Erythroblast (primary cell): ENCODE data around the gene SLC27A2.
A peak's percentile ranks its signal among the peaks of the same experiment; 100 is the strongest.
"Not testable (repeated sequence)": the region's sequence is repeated elsewhere in the genome, so short reads cannot be mapped to it uniquely, and the experiment has no call there.

Experiments
- DNase-seq, 2 experiments: peaks; one replicate each; lab custom pipeline; 2025; lab: John Stamatoyannopoulos, UW
- GATA1 ChIP-seq: IDR thresholded peaks from 2 replicates; pipeline ENCODE4 v1.6.1; 2011; ENCODE audit warnings: low read depth, mild to moderate bottlenecking, control low read depth, low read length, moderate library complexity
- POLR2A ChIP-seq: IDR thresholded peaks from 2 replicates; pipeline ENCODE4 v1.6.1; 2011; ENCODE audit warnings: mild to moderate bottlenecking, low read length

SLC27A2 gene

DNA sequence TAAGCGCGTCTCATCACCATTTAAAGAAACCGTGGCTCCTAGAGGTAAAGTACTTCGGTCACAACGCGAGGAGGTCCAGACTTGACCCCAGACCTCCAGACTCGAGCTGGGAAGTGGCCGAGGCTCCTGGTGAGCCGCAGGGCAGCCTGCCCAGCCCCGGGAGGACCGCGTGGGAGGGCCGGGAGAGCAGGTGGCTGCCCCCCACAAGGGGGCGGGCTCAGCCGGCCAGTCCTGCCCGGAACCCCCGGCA, at the start of gene SLC27A2:
Gene SLC27A2, plus strand, starts transcription at position 228 of the 250 bp plus-strand sequence. CDS start 232 bp downstream, outside the sequence.
- TF ChIP-seq POLR2A: no peak
- TF ChIP-seq GATA1: no peak

DNA sequence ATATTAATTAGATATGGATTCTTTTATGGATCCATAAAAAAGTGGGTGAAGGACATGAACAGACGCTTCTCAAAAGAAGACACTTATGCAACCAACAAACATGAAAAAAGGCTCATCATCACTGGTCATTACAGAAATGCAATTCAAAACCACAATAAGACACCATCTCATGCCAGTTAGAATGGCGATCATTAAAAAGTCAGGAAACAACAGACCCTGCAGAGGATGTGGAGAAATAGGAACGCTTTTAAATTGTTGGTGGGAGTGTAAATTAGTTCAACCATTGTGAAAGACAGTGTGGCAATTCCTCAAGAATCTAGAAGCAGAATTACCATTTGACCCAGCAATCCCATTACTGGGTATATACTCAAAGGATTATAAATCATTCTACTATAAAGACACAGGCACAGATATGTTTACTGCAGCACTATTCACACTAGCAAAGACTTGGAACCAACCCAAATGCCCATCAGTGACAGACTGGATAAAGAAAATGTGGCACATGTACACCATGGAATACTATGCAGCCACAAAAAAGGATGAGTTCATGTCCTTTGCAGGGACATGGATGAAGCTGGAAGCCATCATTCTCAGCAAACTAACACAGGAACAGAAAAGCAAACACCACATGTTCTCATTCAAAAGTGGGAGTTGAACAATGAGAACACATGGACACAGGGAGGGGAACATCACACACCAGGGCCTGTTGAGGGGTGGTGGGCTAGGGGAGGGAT, 49.6 kb upstream of the SLC27A2 start:
- not testable (repeated sequence) for DNase-seq

More for the DNA sequence above, at the start of gene SLC27A2:
- DNase-seq: no peak

DNA sequence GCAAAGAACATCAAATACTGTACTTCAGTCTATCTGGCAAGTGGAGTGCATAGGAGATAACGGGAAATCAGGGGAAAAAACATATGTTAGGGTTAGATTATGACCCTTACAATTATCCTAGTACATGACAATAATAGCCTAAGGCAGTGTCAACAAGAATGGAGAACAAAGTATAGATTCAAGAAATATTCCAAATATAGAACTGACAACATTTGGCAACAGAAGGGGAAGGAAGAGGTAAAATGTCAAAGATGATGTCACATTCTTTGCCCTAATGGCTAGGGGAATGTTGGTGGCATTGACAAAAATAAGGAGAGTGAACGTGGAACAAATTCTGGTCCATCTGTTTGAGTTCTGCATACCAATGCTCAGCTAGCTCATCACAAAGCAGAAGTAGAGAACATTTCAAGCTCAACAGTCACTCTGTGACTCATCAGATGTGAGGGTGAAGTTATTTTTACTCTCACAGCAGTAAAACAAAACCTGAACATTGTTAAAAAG, 47.4 kb upstream of the SLC27A2 start:
- peak; percentile 11 to 49 for DNase-seq

DNA sequence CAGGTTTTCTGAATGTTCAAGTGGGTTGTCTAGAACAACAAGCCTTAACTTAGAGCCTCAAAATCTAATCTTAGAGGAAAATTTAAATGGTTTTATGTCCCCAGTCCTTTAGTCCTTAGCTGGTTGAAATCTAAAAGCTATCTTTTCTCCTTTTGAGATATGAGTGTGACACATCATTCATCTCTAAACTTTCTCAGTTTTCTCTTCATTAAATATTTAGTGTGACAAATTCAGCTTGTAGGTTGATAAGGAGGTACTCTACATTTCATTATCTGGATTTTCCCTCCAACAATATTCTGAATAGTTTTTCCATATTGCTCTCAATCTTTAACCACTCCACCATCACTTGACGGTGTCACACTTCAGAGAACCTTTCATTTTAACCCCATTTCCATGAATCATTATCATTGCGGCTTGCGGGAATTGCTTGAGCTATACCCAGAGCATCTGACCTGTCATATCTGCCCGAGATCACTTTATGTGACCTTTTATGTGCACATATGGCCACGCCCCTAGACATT, 46.9 kb upstream of the SLC27A2 start:
- DNase-seq: no peak
- TF ChIP-seq GATA1 (no peak), POLR2A (no peak)

More for the DNA sequence above, 47.4 kb upstream of the SLC27A2 start:
- TF ChIP-seq POLR2A (no peak), GATA1 (no peak)

DNA sequence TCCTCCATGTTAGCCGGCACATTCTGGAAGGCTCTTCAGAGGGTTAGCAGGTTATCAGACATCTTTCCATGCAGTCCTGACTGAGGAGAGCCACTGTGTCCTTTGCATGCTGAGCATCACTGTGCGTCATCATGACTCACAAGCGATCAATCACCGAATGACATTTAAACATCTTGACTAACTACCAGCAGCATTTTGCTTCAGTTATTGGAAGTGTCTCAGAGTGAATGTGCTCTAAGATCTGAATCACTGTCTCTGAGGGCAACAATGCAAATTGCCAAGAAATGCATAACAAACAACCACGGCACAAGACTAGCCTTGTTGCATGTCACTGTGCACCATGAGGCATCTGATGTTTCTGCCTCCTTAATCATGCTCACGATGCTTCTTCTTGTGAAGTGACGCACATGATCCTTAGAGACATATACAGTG, 44.6 kb upstream of the SLC27A2 start:
- DNase-seq: no peak
- TF ChIP-seq GATA1 (no peak), POLR2A (no peak)

DNA sequence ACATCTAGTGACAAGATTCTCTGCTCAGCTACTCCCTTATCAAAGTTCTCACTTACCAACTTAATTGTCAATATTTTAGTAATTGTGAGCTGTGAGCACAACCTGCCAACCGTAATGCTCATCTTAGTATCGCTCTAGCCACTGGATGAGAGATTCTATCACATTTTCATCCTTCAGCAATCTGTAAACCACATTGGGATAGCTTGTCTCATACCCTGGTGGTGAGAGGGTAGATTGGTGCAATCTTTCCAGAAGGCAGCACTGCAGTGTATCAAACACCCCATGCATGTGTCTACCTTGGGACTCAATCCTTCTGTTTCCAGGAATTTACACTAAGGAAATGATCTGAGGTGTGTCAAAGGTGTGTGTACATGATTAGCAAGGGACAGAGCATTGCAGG, 44.1 kb upstream of the SLC27A2 start:
- no peak for TF ChIP-seq POLR2A
- TF ChIP-seq GATA1: no peak
- DNase-seq: no peak

DNA sequence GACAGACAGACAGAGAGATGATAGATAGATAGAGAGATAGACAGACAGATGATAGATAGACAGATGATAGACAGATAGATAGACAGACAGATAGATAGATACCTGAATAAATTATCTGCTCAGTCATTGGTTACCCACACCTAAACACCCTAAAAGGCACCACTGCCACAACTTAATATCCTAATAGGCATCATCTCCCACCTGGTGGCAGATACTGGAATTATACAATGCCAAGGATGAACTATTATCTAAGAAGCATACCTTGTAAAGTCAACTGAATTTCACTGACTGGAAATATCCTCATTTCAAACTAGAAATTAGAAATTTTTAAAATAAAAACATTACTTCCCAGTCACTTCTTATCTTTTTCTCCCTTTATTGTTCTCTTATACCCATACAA, 43.6 kb upstream of the SLC27A2 start:
- no peak for DNase-seq
- TF ChIP-seq GATA1 (no peak), POLR2A (no peak)

DNA sequence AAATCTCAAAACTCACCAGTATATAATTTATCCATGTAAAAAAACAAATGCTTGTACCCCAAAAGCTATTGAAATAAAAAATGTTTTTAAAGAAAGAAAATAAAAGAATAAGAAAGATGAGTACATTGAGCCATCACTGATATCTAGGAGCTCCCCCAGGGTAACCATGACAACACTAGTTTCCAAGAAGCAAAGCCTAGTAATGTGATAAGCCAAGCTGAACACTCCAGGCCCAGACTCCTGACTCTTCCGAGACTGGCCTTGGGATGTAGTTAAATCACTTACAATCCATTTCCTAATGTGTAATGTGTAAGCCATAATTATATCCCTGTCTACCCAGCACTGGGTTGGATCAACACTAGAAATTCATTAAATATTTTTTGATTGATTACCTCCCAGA, 41.9 kb upstream of the SLC27A2 start:
- TF ChIP-seq POLR2A (no peak), GATA1 (no peak)
- no peak for DNase-seq

DNA sequence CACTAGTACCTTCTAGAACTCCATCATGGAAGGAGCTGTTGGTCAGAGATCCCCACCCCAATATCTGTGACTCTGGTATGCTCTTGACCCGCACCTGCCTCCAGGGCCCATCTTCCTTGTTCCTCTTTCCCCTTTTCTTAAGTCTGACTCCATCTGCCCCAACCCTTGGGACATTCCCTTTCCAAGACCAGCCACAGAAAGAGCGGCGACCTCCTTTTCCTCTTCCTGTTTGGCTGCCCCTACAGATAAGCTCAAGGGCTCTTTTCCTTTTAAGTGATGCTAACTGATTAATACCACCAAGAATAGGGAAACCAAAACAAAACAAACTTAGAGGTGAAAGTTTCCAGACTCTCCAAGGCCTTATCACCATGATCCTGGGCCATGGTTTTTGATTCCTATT, 41.0 kb upstream of the SLC27A2 start:
- no peak for TF ChIP-seq GATA1
- TF ChIP-seq POLR2A: no peak
- DNase-seq: no peak

DNA sequence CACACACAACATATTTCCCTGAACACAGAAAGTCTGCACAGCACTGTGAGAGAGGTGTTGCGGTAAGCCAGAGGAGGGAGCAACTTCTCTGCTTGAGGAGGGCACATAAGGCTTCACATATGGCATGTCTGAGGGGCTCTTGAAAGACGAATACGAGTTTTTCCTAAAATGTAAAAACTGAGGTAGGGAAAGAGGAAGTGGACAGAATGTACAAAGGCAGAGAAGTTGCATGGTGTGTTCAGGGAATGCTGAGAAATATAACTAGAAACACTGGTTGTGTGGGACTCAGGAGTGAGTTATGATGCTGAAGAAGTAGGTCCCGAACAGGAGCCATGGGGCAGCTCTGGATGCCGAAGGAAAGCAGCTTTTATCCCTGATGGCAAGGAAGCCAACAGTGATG, 40.1 kb upstream of the SLC27A2 start:
- no peak for TF ChIP-seq GATA1
- no peak for TF ChIP-seq POLR2A
- DNase-seq: no peak

DNA sequence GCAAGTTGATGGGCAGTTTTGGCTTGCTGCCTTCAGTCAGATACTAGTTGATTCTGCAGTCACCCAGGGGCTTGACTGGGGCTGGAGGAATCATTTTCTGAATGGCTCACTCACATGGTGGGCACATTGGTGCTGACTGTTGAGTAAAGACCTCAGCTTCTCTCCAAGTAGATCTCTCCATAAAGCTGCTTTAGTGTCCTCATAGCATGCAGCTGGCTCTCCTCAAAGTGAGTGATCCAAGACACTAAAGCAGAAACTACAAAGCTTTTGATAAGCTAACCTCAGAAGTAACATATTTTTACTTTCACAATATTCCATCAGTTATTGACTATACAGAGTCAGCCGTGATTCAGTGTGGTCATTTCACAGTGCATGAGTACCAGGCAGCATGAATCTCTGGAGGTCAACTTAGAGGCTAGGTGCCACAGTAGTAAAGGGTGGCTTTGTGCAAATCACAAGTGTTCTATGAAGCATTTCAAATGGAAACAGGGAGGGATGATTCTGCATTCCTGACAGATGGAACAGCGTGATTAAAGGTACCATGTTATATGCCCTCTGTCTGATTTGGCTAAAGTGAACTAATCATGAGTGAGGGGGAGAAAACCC, 38.6 kb upstream of the SLC27A2 start:
- DNase-seq: no peak
- TF ChIP-seq POLR2A: no peak
- no peak for TF ChIP-seq GATA1

DNA sequence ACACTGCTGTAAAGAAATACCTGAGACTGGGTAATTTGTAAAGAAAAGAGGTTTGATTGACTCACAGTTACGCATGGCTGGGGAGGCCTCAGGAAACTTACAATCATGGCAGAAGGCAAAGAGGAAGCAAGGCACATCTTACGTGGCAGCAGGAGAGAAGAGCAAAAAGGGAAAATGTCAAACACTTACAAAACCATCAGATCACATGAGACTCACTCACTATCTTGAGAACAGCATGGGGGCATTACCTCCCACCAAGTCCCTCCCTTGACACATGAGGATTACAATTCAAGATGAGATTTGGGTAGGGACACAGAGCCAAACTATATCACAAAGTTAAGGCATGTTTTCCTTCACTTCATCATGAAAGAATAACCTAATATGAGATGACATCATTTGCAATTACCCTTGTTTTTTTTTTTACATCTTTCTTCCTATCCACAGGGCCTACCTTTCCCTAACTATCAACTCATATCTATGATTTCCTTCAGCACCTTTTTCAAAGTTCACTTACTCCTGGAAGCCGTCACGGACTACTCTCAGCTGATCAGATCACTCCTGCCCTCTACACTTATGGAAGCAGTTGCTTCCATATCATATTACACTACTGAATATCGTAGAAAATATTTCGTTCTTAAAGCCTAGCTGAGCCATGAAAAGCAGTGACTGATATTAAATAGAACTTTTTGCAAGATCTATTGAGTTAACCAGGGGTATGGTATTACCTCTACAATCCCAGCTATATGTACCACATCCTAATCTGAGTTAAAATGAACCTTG, 37.5 kb upstream of the SLC27A2 start:
- TF ChIP-seq POLR2A (no peak), GATA1 (no peak)
- DNase-seq: no peak

DNA sequence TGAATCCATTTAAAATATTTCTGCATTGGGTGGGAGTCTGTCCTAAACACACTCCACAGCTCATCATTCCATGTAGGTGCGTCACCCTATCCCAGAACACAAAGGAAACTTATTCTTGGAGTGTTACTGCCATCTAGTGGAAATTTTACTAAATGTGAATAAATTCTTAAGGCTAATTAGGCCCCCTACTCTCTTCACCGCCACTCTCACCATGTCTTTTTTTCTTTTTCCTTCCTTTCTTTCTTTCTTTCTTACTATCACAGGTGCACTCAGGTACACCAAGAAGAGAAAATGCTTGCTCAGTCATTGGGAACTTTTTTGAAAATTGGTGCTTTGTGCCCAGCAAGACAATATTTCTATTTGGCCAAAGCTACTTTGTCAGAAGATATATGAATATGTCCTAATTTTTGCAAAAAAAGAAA, 36.5 kb upstream of the SLC27A2 start:
- no peak for TF ChIP-seq POLR2A
- TF ChIP-seq GATA1: no peak
- DNase-seq: peak; percentile 42 to 70

DNA sequence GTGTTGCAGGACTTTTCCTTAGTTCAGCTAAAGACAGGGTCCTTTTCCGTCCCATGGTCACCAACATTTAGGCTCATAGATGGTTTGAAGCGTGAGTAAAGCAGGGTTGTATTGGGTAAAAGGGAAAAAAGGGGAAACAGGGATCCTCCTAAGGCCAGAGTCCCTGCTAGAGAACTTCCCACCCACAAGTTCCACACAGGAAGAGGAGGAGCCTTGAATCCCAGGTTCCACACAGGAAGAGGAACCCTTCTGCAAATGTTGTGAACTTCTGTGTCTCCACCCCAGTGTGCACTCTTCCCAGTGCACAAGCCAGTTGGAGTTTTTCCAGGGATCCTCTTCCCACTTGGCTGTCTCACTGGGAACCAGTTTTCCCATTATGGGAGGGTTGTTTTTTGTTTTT, 35.4 kb upstream of the SLC27A2 start:
- no peak for DNase-seq
- TF ChIP-seq POLR2A (no peak), GATA1 (no peak)
